ENCODE results near the gene SEPHS2.
"Not testable (repeated sequence)": the region's sequence is repeated elsewhere in the genome, so short reads cannot be mapped to it uniquely, and the experiment has no call there.

Gene SEPHS2

GRCh38 chr16:30445408-30446202 lies at the start of gene SEPHS2:
Gene SEPHS2, minus strand, starts transcription at chr16:30445874. Its CDS starts 147 bp downstream, at chr16:30445727.
- peak; percentile 95 for DNase-seq (ENCODE audit: low spot score)

- DNase-seq (ENCODE audit: low spot score): no peak
These were observed 49.0 kb upstream of the SEPHS2 start for GRCh38 chr16:30494709-30495108.

GRCh38 chr16:30493941-30494488 lies 48.3 kb upstream of the SEPHS2 start:
- no peak for DNase-seq (ENCODE audit: low spot score)

- no peak for DNase-seq (ENCODE audit: low spot score)
These were observed 46.2 kb upstream of the SEPHS2 start for GRCh38 chr16:30491744-30492308.

- no peak for DNase-seq (ENCODE audit: low spot score)
These were observed 45.6 kb upstream of the SEPHS2 start for GRCh38 chr16:30491229-30491628.

- no peak for DNase-seq (ENCODE audit: low spot score)
These were observed 44.5 kb upstream of the SEPHS2 start for GRCh38 chr16:30490210-30490609.

GRCh38 chr16:30488764-30489605 lies 43.3 kb upstream of the SEPHS2 start:
- DNase-seq (ENCODE audit: low spot score): no peak

- no peak for DNase-seq (ENCODE audit: low spot score)
These were observed 40.3 kb upstream of the SEPHS2 start for GRCh38 chr16:30485818-30486436.

- no peak for DNase-seq (ENCODE audit: low spot score)
These were observed 39.2 kb upstream of the SEPHS2 start for GRCh38 chr16:30484887-30485286.

- DNase-seq (ENCODE audit: low spot score): no peak
These were observed 36.7 kb upstream of the SEPHS2 start for GRCh38 chr16:30482366-30482765.

GRCh38 chr16:30481381-30481780 lies 35.7 kb upstream of the SEPHS2 start:
- no peak for DNase-seq (ENCODE audit: low spot score)

GRCh38 chr16:30478766-30479478 lies 33.2 kb upstream of the SEPHS2 start:
- no peak for DNase-seq (ENCODE audit: low spot score)

- DNase-seq (ENCODE audit: low spot score): not testable (repeated sequence)
These were observed 32.1 kb upstream of the SEPHS2 start for GRCh38 chr16:30477773-30478172.

- no peak for DNase-seq (ENCODE audit: low spot score)
These were observed 31.3 kb upstream of the SEPHS2 start for GRCh38 chr16:30476991-30477390.

- DNase-seq (ENCODE audit: low spot score): no peak
These were observed 29.0 kb upstream of the SEPHS2 start for GRCh38 chr16:30474684-30475083.

GRCh38 chr16:30474074-30474452 lies 28.4 kb upstream of the SEPHS2 start:
- DNase-seq (ENCODE audit: low spot score): no peak

GRCh38 chr16:30473231-30474073 lies 27.8 kb upstream of the SEPHS2 start:
- no peak for DNase-seq (ENCODE audit: low spot score)

GRCh38 chr16:30472328-30472942 lies 26.8 kb upstream of the SEPHS2 start, which contains the start of gene ITGAL:
Gene ITGAL, plus strand, starts transcription at chr16:30472742. Its CDS starts 96 bp downstream, at chr16:30472838.
- peak; percentile 31 for DNase-seq (ENCODE audit: low spot score)

- no peak for DNase-seq (ENCODE audit: low spot score)
These were observed 24.9 kb upstream of the SEPHS2 start for GRCh38 chr16:30470632-30470995.

GRCh38 chr16:30470170-30470512 lies 24.5 kb upstream of the SEPHS2 start:
- no peak for DNase-seq (ENCODE audit: low spot score)

All from putamen (tissue), 1 donor.